HG03095 (cell line): Measurements from ENCODE around the gene MAP2K5.

Source experiments
- ATAC-seq: cut with Tn5 transposase; IDR thresholded peaks from one replicate; pipeline ENCODE4 v1.9.1; 2021; ENCODE audit warnings: moderate library complexity; ENCODE audit not compliant: unreplicated experiment

Gene MAP2K5

GRCh38 chr15:67820992-67821783 lies 278.7 kb downstream of the MAP2K5 start:
- ATAC-seq = no peak

- no peak for ATAC-seq
Observed at GRCh38 chr15:67821784-67822440, 279.4 kb downstream of the MAP2K5 start.

GRCh38 chr15:67822537-67823313 lies 280.2 kb downstream of the MAP2K5 start:
- ATAC-seq = no peak

GRCh38 chr15:67823314-67824196 lies 281.1 kb downstream of the MAP2K5 start:
- ATAC-seq = no peak

- ATAC-seq = no peak
Observed at GRCh38 chr15:67824197-67824968, 281.9 kb downstream of the MAP2K5 start.

GRCh38 chr15:67824976-67825880 lies 282.7 kb downstream of the MAP2K5 start, which contains the start of gene SKOR1:
Gene SKOR1, plus strand, starts transcription at chr15:67825509. Its CDS starts 94 bp downstream, at chr15:67825603.
- no peak for ATAC-seq

GRCh38 chr15:67825881-67826716 lies 283.6 kb downstream of the MAP2K5 start:
- ATAC-seq = no peak

GRCh38 chr15:67826717-67827561 lies 284.4 kb downstream of the MAP2K5 start:
- no peak for ATAC-seq

GRCh38 chr15:67827562-67828277 lies 285.2 kb downstream of the MAP2K5 start:
- no peak for ATAC-seq

- ATAC-seq = no peak
Observed at GRCh38 chr15:67828278-67828968, 285.9 kb downstream of the MAP2K5 start.

GRCh38 chr15:67828969-67829646 lies 286.6 kb downstream of the MAP2K5 start:
- ATAC-seq = no peak

GRCh38 chr15:67829647-67830504 lies 287.4 kb downstream of the MAP2K5 start:
- ATAC-seq = no peak

- ATAC-seq = no peak
Observed at GRCh38 chr15:67831363-67831762, 288.9 kb downstream of the MAP2K5 start.

- ATAC-seq = no peak
Observed at GRCh38 chr15:67832031-67832551, 289.6 kb downstream of the MAP2K5 start.
